Esophagus squamous epithelium (tissue), 4 donors: ENCODE data around the gene JDP2.

ENCODE experiments used
- CTCF ChIP-seq, 6 experiments: fragments of 450-650 bp in 4 of 6; fragments of 200-600 bp in 2 of 6; sonication (generic) in 2 of 6; IDR thresholded peaks; one replicate each; pipeline ENCODE4 v1.5.1; 2016 to 2019; ENCODE audit warnings: antibody characterized with exemption in 6 of 6, mild to moderate bottlenecking in 4 of 6, moderate library complexity in 4 of 6
- POLR2A ChIP-seq, 4 donors: fragments of 450-650 bp; IDR thresholded peaks; one replicate each; pipeline ENCODE4 v1.6.1; 2017; ENCODE audit warnings: antibody characterized with exemption in 4 of 4, mild to moderate bottlenecking in 4 of 4, moderate library complexity in 3 of 4

GRCh38 chr14:75430976-75431375 is 3.2 kb downstream of the JDP2 start:
- TF ChIP-seq CTCF (IDR thresholded peaks at IDR 0.05) (no peak), POLR2A (IDR thresholded peaks at IDR 0.05) (no peak)
